Activated T-helper 1 cell treated with Interleukin-2 at 50 U/mL for 16 hours (primary cell): ENCODE data around the gene UQCR11.

ENCODE experiments used
- DNase-seq: peaks from one replicate; pipeline ENCODE4 v3.0.0-alpha.2; 2020; ENCODE audit warnings: low read depth

UQCR11 gene

GRCh38 chr19:1567116-1567847, 38.0 kb downstream of the UQCR11 start:
- no peak for DNase-seq

DNA sequence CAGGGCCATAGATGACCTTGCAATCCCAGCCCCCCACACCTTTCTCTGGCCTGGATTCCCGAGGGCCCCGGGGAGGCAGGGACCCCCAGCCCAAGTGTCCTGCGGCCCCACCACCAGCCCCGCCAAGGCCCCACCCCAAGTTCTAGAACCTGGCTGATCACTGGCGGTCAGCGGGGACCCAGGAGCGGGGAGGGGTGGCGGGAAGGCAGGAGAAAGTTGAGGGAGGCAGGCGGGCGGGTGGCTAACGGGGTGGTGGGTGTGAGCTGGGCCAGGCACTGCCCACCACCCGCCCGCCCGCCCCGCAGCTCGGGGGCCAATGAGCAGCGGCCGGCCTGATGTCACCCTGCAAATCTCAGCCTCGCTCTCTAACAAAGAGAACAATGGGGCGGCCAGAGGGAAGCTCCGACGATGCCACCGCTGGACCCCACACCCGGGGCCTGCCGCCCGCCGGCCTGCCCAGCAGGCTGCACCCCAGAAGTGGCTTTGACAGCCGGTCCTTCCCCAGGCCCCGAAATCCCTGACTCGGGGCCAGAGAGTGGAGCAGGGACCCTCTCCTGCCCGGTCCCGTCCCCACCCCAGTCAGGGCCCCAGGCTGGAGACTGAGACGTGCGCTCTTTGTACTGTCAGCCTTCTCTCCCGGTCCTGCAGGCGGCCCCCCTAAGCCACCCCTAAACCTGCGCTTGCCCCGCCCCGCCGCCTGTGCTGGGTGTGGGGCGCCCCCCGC, 38.7 kb downstream of the UQCR11 start:
- no peak for DNase-seq

DNA sequence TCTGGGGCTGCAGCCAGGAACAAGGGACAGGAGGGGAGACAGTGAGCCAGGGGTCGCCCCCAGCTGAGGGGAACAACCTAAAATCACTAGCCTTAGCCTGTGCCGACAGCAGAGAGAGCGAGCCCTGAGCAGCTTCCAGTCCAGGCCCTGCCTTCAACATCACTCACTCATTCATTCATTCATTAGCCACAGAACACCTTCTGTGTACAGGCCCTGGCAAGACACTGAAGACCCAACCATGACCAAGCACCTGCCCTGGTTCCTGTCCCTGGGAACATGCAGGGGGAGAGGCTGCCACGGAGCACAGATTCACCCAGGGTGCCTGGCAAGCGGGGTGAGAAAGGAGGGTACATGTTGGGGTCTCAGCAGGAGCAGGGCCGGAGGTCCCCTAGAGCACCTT, 42.0 kb downstream of the UQCR11 start:
- no peak for DNase-seq

- DNase-seq = no peak
Observed at GRCh38 chr19:1561236-1561842, 43.9 kb downstream of the UQCR11 start.

- no peak for DNase-seq
Observed at GRCh38 chr19:1560286-1560882, 44.9 kb downstream of the UQCR11 start.

DNA sequence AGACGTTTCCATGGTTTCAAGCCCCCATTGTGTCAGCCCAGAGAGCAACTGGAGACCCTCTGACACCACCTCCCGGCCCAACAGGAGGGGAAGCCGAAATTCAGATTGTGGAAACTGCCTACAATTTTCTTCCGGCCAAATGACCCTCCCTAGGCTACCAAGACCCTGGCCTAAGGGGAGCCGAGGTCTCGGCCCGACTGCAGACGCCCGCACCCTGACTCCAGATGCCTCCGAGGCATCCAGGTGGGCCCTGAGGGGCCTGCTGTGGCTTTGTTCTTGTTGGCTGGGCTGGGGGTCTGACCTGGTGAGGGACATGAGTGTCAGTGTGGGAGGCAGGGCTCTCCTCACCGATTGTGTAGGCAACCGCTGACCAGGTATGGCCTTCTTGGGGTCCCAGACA, 46.7 kb downstream of the UQCR11 start:
- no peak for DNase-seq

GRCh38 chr19:1556390-1557070, 48.7 kb downstream of the UQCR11 start:
- DNase-seq = no peak

DNA sequence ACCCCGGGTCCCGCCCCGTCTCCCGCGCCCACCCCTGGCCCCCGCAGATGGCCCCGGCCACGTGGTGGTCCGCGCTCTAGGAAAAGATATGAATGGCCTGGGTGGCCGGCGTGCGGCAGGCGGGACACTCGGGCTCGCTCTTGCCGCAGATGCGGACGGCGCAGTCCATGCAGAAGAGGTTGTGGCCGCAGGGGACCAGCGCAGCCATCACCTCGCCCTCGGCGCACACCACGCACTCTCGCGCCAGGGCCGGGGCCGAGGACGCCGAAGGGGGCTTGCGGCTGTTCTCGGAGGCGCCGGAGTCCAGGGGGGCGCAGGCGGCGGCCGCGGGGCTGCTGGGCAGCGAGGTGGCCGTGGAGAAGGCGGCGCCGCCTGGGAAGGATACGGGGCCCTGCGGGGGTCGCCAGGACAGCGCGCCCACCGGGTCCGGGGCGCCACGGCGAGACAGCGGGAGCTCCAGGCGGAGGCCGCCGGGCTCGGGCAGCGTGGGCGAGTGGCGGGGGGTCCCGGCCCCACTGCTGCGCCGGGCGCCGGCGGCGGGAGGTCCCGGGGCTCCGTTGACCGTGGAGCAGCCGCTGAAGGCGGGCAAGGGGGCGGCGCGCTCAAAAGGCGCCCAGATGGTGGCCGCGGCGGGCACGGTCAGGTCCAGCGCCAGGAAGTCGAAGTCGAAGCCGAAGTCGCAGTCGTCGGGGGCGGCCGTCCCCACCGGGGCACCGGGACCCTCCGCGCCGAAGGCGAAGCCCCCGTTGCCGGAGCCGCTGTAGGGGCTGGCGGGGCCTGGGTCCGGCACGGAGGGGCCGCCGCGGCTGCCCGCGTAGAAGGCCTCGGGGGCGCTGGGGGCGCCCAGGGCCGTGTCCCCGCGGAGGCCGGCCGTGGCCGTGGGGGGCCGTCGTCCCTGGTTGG, 49.5 kb downstream of the UQCR11 start:
- DNase-seq = no peak

GRCh38 chr19:1554968-1555367, 50.3 kb downstream of the UQCR11 start:
- DNase-seq = no peak

DNA sequence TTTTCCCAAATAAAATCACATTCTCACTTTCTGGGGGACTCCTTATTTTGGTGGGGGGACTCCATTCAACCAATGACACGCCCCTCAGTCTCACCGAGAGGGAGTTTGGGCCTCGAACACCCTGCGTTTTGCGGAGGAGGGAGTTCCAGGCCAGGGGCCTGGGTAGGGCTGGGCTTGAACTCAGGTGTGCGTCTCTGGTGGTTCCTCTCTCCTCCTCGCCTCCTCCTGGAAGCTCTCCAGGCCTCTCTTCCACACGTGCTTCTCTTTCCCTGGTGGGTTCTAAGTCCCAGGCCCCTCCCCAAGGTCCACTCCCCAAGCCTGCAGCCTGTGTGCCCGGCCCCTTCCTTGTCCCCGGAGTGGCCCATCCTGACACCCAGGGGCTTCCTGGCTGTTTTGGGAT, 51.8 kb downstream of the UQCR11 start:
- DNase-seq = no peak

- DNase-seq = no peak
Observed at GRCh38 chr19:1551068-1552040, 53.9 kb downstream of the UQCR11 start.

GRCh38 chr19:1549332-1549945, 55.8 kb downstream of the UQCR11 start:
- DNase-seq = no peak
